HepG2 (cell line): ENCODE measurements around the gene POMT1. TPM values are rescaled to one million over a fixed set of nuclear protein-coding genes. Genes with fewer than 3 reads are reported as not detected.

ENCODE experiments used
- AKAP8 ChIP-seq: sonication (generic); formaldehyde crosslinking; IDR thresholded peaks from 2 replicates; pipeline ENCODE4 v1.5.1; 2020; ENCODE audit warnings: mild to moderate bottlenecking, missing genetic modification reagents
- ARNT ChIP-seq: fragments of 450-650 bp; IDR thresholded peaks from 2 replicates; pipeline ENCODE4 v1.6.1; 2017
- BHLHE40 ChIP-seq: IDR thresholded peaks from 2 replicates; pipeline ENCODE4 v1.6.1; 2011; ENCODE audit warnings: low read length, improper control_type of control experiment
- E2F2 ChIP-seq: sonication (generic); formaldehyde crosslinking; IDR thresholded peaks from 2 replicates; pipeline ENCODE4 v1.4.0; 2020; ENCODE audit warnings: missing genetic modification reagents, borderline replicate concordance
- ELF3 ChIP-seq: IDR thresholded peaks from 2 replicates; pipeline ENCODE4 v1.6.1; 2016; ENCODE audit warnings: missing genetic modification reagents, missing compliant biosample characterization
- FOXK2 ChIP-seq: fragments of 450-650 bp; IDR thresholded peaks from 2 replicates; pipeline ENCODE4 v1.6.1; 2016
- HCFC1 ChIP-seq: fragments of 150-350 bp; IDR thresholded peaks from 2 replicates; pipeline ENCODE4 v1.6.1; 2014; ENCODE audit warnings: low read depth, low read length
- HNF4A ChIP-seq: sonication (generic); formaldehyde crosslinking; IDR thresholded peaks from 2 replicates; pipeline ENCODE4 v1.4.0; 2020; ENCODE audit warnings: missing genetic modification reagents
- HNF4G ChIP-seq, 2 experiments: sonication (generic) in 1 of 2; formaldehyde crosslinking in 1 of 2; IDR thresholded peaks; 2 replicates each; pipeline versions ENCODE4 v1.4.0 to v1.6.1; 2011 to 2020; ENCODE audit warnings: borderline replicate concordance in 2 of 2, low read depth in 2 of 2, mild to moderate bottlenecking in 2 of 2, low read length in 1 of 2, missing genetic modification reagents in 1 of 2, moderate library complexity in 1 of 2
- LCORL ChIP-seq, 2 experiments: fragments of 450-650 bp in 1 of 2; sonication (generic) in 1 of 2; formaldehyde crosslinking in 1 of 2; IDR thresholded peaks; 2 replicates each; pipeline versions ENCODE4 v1.5.0 to v1.6.1; 2017 to 2020; ENCODE audit warnings: antibody characterized with exemption in 1 of 2, missing genetic modification reagents in 1 of 2
- MXD4 ChIP-seq: IDR thresholded peaks from 2 replicates; pipeline ENCODE4 v1.6.1; 2016; ENCODE audit warnings: mild to moderate bottlenecking, missing biosample characterization, missing genetic modification reagents
- POLR2G ChIP-seq: fragments of 200-400 bp; formaldehyde crosslinking; IDR thresholded peaks from 2 replicates; pipeline ENCODE4 v1.6.1; 2018; ENCODE audit warnings: mild to moderate bottlenecking, low read depth, low read length, moderate library complexity
- RFX5 ChIP-seq: IDR thresholded peaks from 2 replicates; pipeline ENCODE4 v1.6.1; 2011; ENCODE audit warnings: low read depth, low read length, improper control_type of control experiment
- SMAD3 ChIP-seq: sonication (generic); formaldehyde crosslinking; IDR thresholded peaks from 2 replicates; pipeline ENCODE4 v1.4.0; 2020; ENCODE audit warnings: missing genetic modification reagents
- SP2 ChIP-seq: sonication (generic); formaldehyde crosslinking; IDR thresholded peaks from 2 replicates; pipeline ENCODE4 v1.5.1; 2020; ENCODE audit warnings: mild to moderate bottlenecking, missing genetic modification reagents
- ZBTB38 ChIP-seq: sonication (generic); formaldehyde crosslinking; IDR thresholded peaks from 2 replicates; pipeline ENCODE4 v1.5.1; 2020; ENCODE audit warnings: mild to moderate bottlenecking, missing genetic modification reagents
- ZFY ChIP-seq: sonication (generic); formaldehyde crosslinking; IDR thresholded peaks from 2 replicates; pipeline ENCODE4 v1.4.0; 2020; ENCODE audit warnings: missing genetic modification reagents
- ZNF124 ChIP-seq: sonication (generic); formaldehyde crosslinking; IDR thresholded peaks from 2 replicates; pipeline ENCODE4 v1.4.0; 2020; ENCODE audit warnings: missing genetic modification reagents
- ZNF253 ChIP-seq: sonication (generic); formaldehyde crosslinking; IDR thresholded peaks from 2 replicates; pipeline ENCODE4 v1.8.0; 2022; ENCODE audit warnings: mild to moderate bottlenecking, missing genetic modification reagents, borderline replicate concordance
- ZNF430 ChIP-seq: sonication (generic); formaldehyde crosslinking; IDR thresholded peaks from 2 replicates; pipeline ENCODE4 v1.9.0; 2021; ENCODE audit warnings: mild to moderate bottlenecking, missing genetic modification reagents
- ZNF607 ChIP-seq: sonication (generic); formaldehyde crosslinking; IDR thresholded peaks from 2 replicates; pipeline ENCODE4 v1.5.1; 2020; ENCODE audit warnings: missing genetic modification reagents, mild to moderate bottlenecking, borderline replicate concordance
- ZSCAN12 ChIP-seq: sonication (generic); formaldehyde crosslinking; IDR thresholded peaks from 2 replicates; pipeline ENCODE4 v1.9.0; 2021; ENCODE audit warnings: mild to moderate bottlenecking, missing genetic modification reagents
- polyA plus RNA-seq, 8 experiments: library from polyadenylated mRNA; depleted of rRNA in 3 of 8; stranded (reverse) in 7 of 8; unstranded in 1 of 8; fragments of >200 nt; fragmentation: Illumina TruSeq in 4 of 8; extraction: Trizol in 4 of 8; gene quantifications; 2 replicates each; pipeline versions ENCODE4 v1.2.1 to v1.2.3, GENCODE V29; 2011 to 2016; ENCODE audit warnings: low read depth in 4 of 8, missing spikeins in 1 of 8, mixed read lengths in 1 of 8; ENCODE audit not compliant: insufficient read depth in 1 of 8
- total RNA-seq, 5 experiments: library from RNA; depleted of rRNA; stranded (reverse); fragments of >200 nt; fragmentation: Illumina TruSeq; extraction: Trizol; gene quantifications; 2 replicates each; pipeline ENCODE4 v1.2.3, GENCODE V29; 2016; ENCODE audit warnings: low read depth in 1 of 5
- TF ChIP-seq, protein P1 (sequence below): sonication (generic); formaldehyde crosslinking; IDR thresholded peaks from 2 replicates; pipeline ENCODE4 v1.8.0; 2022; ENCODE audit warnings: mild to moderate bottlenecking, missing genetic modification reagents, borderline replicate concordance
- TF ChIP-seq, protein P2 (sequence below): sonication (generic); formaldehyde crosslinking; IDR thresholded peaks from 2 replicates; pipeline ENCODE4 v1.5.1; 2020; ENCODE audit warnings: mild to moderate bottlenecking, missing genetic modification reagents

Gene POMT1
- total and polyA plus RNA-seq, 2 of the 13 experiments (the other 11 are each of a cell fraction or from before 2014, with no cell fraction given): 21.6 to 22.7 TPM

GRCh38 chr9:131529597-131530545 lies 27.2 kb downstream of the POMT1 start (continued):
- peak; percentile 88 for TF ChIP-seq HNF4A
- TF ChIP-seq AKAP8 (CRISPR knock-in tag): peak; percentile 77; the same call in 1 of the 2 replicates
- TF ChIP-seq POLR2G: no peak
- peak; percentile 41; the same call in 1 of the 2 replicates for TF ChIP-seq BHLHE40
- no peak for TF ChIP-seq ZNF124 (CRISPR knock-in tag)
- TF ChIP-seq RFX5: no peak
- no peak for TF ChIP-seq E2F2 (CRISPR knock-in tag)
- TF ChIP-seq HCFC1: no peak
- no peak for TF ChIP-seq ELF3 (CRISPR knock-in tag)
- TF ChIP-seq ARNT: no peak
- TF ChIP-seq, protein P1, sequence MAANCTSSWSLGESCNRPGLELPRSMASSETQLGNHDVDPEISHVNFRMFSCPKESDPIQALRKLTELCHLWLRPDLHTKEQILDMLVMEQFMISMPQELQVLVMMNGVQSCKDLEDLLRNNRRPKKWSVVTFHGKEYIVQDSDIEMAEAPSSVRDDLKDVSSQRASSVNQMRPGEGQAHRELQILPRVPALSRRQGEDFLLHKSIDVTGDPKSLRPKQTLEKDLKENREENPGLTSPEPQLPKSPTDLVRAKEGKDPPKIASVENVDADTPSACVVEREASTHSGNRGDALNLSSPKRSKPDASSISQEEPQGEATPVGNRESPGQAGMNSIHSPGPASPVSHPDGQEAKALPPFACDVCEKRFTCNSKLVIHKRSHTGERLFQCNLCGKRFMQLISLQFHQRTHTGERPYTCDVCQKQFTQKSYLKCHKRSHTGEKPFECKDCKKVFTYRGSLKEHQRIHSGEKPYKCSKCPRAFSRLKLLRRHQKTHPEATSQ (CRISPR knock-in tag): 0 out of 2 replicates have a peak, but pooled peaks have one; percentile 28
- no peak for TF ChIP-seq ZNF253
- TF ChIP-seq, protein P2, sequence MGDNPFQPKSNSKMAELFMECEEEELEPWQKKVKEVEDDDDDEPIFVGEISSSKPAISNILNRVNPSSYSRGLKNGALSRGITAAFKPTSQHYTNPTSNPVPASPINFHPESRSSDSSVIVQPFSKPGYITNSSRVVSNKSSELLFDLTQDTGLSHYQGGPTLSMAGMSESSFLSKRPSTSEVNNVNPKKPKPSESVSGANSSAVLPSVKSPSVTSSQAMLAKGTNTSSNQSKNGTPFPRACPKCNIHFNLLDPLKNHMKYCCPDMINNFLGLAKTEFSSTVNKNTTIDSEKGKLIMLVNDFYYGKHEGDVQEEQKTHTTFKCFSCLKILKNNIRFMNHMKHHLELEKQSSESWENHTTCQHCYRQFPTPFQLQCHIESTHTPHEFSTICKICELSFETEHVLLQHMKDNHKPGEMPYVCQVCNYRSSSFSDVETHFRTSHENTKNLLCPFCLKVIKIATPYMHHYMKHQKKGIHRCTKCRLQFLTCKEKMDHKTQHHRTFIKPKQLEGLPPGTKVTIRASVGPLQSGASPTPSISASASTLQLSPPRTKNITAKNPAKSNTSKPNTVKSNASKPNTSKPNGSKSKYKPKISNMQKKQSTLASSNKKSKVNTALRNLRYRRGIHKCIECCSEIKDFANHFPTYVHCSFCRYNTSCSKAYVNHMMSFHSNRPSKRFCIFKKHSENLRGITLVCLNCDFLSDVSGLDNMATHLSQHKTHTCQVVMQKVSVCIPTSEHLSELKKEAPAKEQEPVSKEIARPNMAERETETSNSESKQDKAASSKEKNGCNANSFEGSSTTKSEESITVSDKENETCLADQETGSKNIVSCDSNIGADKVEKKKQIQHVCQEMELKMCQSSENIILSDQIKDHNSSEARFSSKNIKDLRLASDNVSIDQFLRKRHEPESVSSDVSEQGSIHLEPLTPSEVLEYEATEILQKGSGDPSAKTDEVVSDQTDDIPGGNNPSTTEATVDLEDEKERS (CRISPR knock-in tag): peak; percentile 33; the same call in 1 of the 2 replicates
- TF ChIP-seq ZFY (CRISPR knock-in tag): 0 out of 2 replicates have a peak, but pooled peaks have one; percentile 50
- no peak for TF ChIP-seq ZSCAN12 (CRISPR knock-in tag)
- TF ChIP-seq MXD4 (CRISPR knock-in tag): no peak
- TF ChIP-seq SP2: peak; percentile 23; the same call in 1 of the 2 replicates
- no peak for TF ChIP-seq LCORL (IDR thresholded peaks at IDR 0.05)
- peak; percentile 56; the same call in 1 of the 2 replicates for TF ChIP-seq LCORL (CRISPR knock-in tag; IDR thresholded peaks at IDR 0.05)
- TF ChIP-seq SMAD3 (CRISPR knock-in tag): no peak
- 0 out of 2 replicates have a peak, but pooled peaks have one; percentile 18 for TF ChIP-seq ZBTB38 (CRISPR knock-in tag)
- TF ChIP-seq ZNF430 (CRISPR knock-in tag): no peak
- peak; percentile 81 for TF ChIP-seq HNF4G (IDR thresholded peaks at IDR 0.05; ENCODE audit: borderline replicate concordance, low read depth, low read length)
- no peak for TF ChIP-seq HNF4G (CRISPR knock-in tag; IDR thresholded peaks at IDR 0.05; ENCODE audit: borderline replicate concordance, low read depth)
- TF ChIP-seq FOXK2: no peak
- 0 out of 2 replicates have a peak, but pooled peaks have one; percentile 27 for TF ChIP-seq ZNF607 (CRISPR knock-in tag)
